ENCODE data around the gene RUVBL2. TPM values are rescaled to one million over a fixed set of nuclear protein-coding genes. Genes with fewer than 3 reads are reported as not detected.

RUVBL2 gene
- total RNA-seq, 1 experiment from 2014 or later: 130 TPM

- Histone ChIP-seq H3K23ac (ENCODE audit: insufficient read length, low read depth, low read length) (no peak overlapping the region), H2BK20ac (ENCODE audit: low read depth, low read length, poor library complexity, severe bottlenecking) (no peak overlapping the region), H3K23me2 (ENCODE audit: insufficient read length, low read depth, low read length, poor library complexity, severe bottlenecking) (peaks cover 10% of the 10 kb centered on the region), H3K18ac (ENCODE audit: insufficient read length, low read depth, low read length) (no peak overlapping the region), H2AFZ (ENCODE audit: low read length) (no peak overlapping the region), H3K4me2 (ENCODE audit: insufficient read depth, insufficient read length, low read length) (no peak overlapping the region), H3K27me3 (ENCODE audit: insufficient read depth, low read length) (peaks cover 15% of the 10 kb centered on the region; the same call in 1 of the 2 replicates), H3K79me1 (ENCODE audit: insufficient read depth, low read depth, low read length, poor library complexity, severe bottlenecking) (no peaks in the 10 kb centered on the region), H3K9me3 (ENCODE audit: control insufficient read depth, low read depth, low read length) (no peaks in the 10 kb centered on the region), H3K4ac (ENCODE audit: low read depth, low read length) (no peak overlapping the region), H3K79me2 (ENCODE audit: insufficient read depth, low read length) (no peaks in the 10 kb centered on the region), H4K5ac (ENCODE audit: insufficient read length, low read depth, low read length) (no peak overlapping the region), H2BK5ac (ENCODE audit: insufficient read length, low read length) (no peak overlapping the region), H3T11ph (ENCODE audit: low read length) (no peak overlapping the region), H3K9ac (ENCODE audit: extremely low read depth, insufficient read length, low read length) (no peak overlapping the region), H4K8ac (replicated peaks; ENCODE audit: insufficient read length, low read depth, low read length) (no peak overlapping the region), H2BK12ac (ENCODE audit: insufficient read length, low read depth, low read length) (no peak overlapping the region), H4K91ac (ENCODE audit: insufficient read length, low read depth, low read length) (no peak overlapping the region), H2AK5ac (ENCODE audit: insufficient read length, low read length) (no peak overlapping the region), H2BK120ac (ENCODE audit: low read depth, low read length, poor library complexity, severe bottlenecking) (no peak overlapping the region), H3K14ac (ENCODE audit: insufficient read depth, low read length) (no peak overlapping the region), H4K20me1 (ENCODE audit: control insufficient read depth, insufficient read depth, insufficient read length) (no peaks in the 10 kb centered on the region), H3K4me1 (ENCODE audit: insufficient read depth, low read length) (no peaks in the 10 kb centered on the region), H3K27ac (ENCODE audit: insufficient read length, low read depth, low read length) (no peak overlapping the region), H3K56ac (ENCODE audit: insufficient read length, low read depth, low read length) (no peak overlapping the region), H2BK15ac (ENCODE audit: low read depth, low read length) (no peak overlapping the region)
- no peak overlapping the region for H3K4me3 Mint-ChIP-seq
- H3K4me1 Mint-ChIP-seq: peaks cover 22 to 31% of the 10 kb centered on the region in 2 experiments
- H3K27me3 Mint-ChIP-seq (ENCODE audit: low read depth): peaks cover 83% of the 10 kb centered on the region
- peak; percentile 62 for DNase-seq
- no peak overlapping the region for H3K27ac Mint-ChIP-seq
- no peaks in the 10 kb centered on the region; a peak in 1 of 7 replicates for H3K36me3 Mint-ChIP-seq (ENCODE audit: insufficient read depth in 1 of 3, low read depth in 3 of 3)
- peaks cover 0 to 2% of the 10 kb centered on the region in 2 experiments; a peak in 1 of 5 replicates for H3K9me3 Mint-ChIP-seq
- WGBS (ENCODE audit: extremely low coverage, insufficient read length, low lambda C conversion rate): no CpG with 5 or more reads among the region's 10 CpGs
- TF ChIP-seq CTCF (conservative IDR thresholded peaks at IDR 0.05): no peak
Measured at GRCh38 chr19:49058562-49058961, 64.9 kb downstream of the RUVBL2 start.

Data from H9 (cell line).